ENCODE results near the gene SREBF2. TPM values are rescaled to one million over a fixed set of nuclear protein-coding genes. Genes with fewer than 3 reads are reported as not detected.

SREBF2 gene
- total and polyA plus RNA-seq, 4 experiments from 2014 or later, result 14.5 to 112 (median 66.3) TPM

GRCh38 chr22:41939981-41940831, 107.3 kb downstream of the SREBF2 start:
- POLR2A ChIA-PET (ENCODE audit: partially characterized antibody), result interaction anchor here (0.7 to 6.4 kb wide), 54 partner anchors 10 to 989 kb away, joined by 3 to 223 read pairs (median 5); partner anchors contain the start of genes ACO2, CCDC134, DESI1 and MEI1
- CTCF ChIA-PET (ENCODE audit: partially characterized antibody), result interaction anchor here (0.5 to 8.0 kb wide), 42 partner anchors 8 to 505 kb away, joined by 3 to 143 read pairs (median 5); partner anchors contain the start of genes CCDC134, MEI1, PMM1 and SNU13
- Histone ChIP-seq H3K9me3 (ENCODE audit: control insufficient read depth in 1 of 2, low read length in 2 of 2) (no peaks in the 10 kb centered on the region), H3K27ac (ENCODE audit: low read depth, low read length) (peak overlapping the region; percentile 95), H3K4me3 (ENCODE audit: low read length in 2 of 2) (peak overlapping the region in 1 of 2 donors; percentile 41), H3K36me3 (ENCODE audit: insufficient read depth, low read length) (no peaks in the 10 kb centered on the region), H3K27me3 (ENCODE audit: insufficient read depth, low read length) (no peaks in the 10 kb centered on the region), H3K4me1 (ENCODE audit: insufficient read depth, low read length) (peaks cover 34% of the 10 kb centered on the region)
- Mint-ChIP-seq H3K9me3 (peaks cover 0 to 9% (median 0%) of the 10 kb centered on the region in 8 donors), H3K4me1 (peaks cover 31 to 55% (median 40%) of the 10 kb centered on the region in 4 donors), H3K36me3 (peaks cover 0 to 7% of the 10 kb centered on the region in 2 donors), H3K27me3 (no peaks in the 10 kb centered on the region), H3K27ac (peak overlapping the region; percentile 98 to 100 (median 100)), H3K4me3 (peak overlapping the region; percentile 78 to 98 (median 92))
- peak; percentile 96 to 100 (median 99) for DNase-seq
- intact Hi-C loops (cut with micrococcal nuclease), result loop anchor here (1.0 to 5.0 kb wide), 6 partner anchors 14 to 473 kb away; partner anchors contain the start of genes ACO2, DESI1, PHF5A and SNU13

GRCh38 chr22:41940832-41941765, 108.2 kb downstream of the SREBF2 start:
- peak overlapping the region; percentile 66 to 98 (median 92) for H3K4me3 Mint-ChIP-seq
- intact Hi-C loops (cut with micrococcal nuclease), result loop anchor here (1.0 to 5.0 kb wide), 12 partner anchors 15 to 474 kb away; partner anchors contain the start of genes ACO2, CCDC134, DESI1 and PHF5A
- CTCF ChIA-PET (ENCODE audit: partially characterized antibody), result interaction anchor here (0.5 to 8.0 kb wide), 46 partner anchors 9 to 504 kb away, joined by 3 to 143 read pairs (median 4); partner anchors contain the start of genes CCDC134, MEI1, NDUFA6 and PMM1

GRCh38 chr22:41943661-41944209, 110.8 kb downstream of the SREBF2 start:
- H3K4me1 Mint-ChIP-seq, result peaks cover 27 to 60% (median 40%) of the 10 kb centered on the region in 4 donors
- Histone ChIP-seq H3K27ac (ENCODE audit: low read depth, low read length) (no peak overlapping the region), H3K9me3 (ENCODE audit: control insufficient read depth in 1 of 2, low read length in 2 of 2) (no peaks in the 10 kb centered on the region), H3K27me3 (ENCODE audit: insufficient read depth, low read length) (no peaks in the 10 kb centered on the region), H3K4me1 (ENCODE audit: insufficient read depth, low read length) (peaks cover 37% of the 10 kb centered on the region), H3K36me3 (ENCODE audit: insufficient read depth, low read length) (no peaks in the 10 kb centered on the region), H3K4me3 (ENCODE audit: low read length in 2 of 2) (no peak overlapping the region)
- ChIA-PET CTCF (ENCODE audit: partially characterized antibody) (interaction anchor here (0.7 to 6.8 kb wide), 8 partner anchors 18 to 246 kb away, joined by 3 to 143 read pairs (median 8); partner anchors contain the start of genes MEI1 and TNFRSF13C), POLR2A (ENCODE audit: partially characterized antibody) (interaction anchor here (1.0 to 1.2 kb wide), 4 partner anchors 42 to 255 kb away, joined by 3 to 6 read pairs (median 4); partner anchors contain the start of genes SNU13 and SREBF2)
- no peaks in the 10 kb centered on the region for H3K27me3 Mint-ChIP-seq
- peak overlapping the region in 3 of 8 donors; percentile 10 to 79 (median 45) for H3K4me3 Mint-ChIP-seq
- intact Hi-C loops (cut with micrococcal nuclease), result loop anchor here (5.0 kb wide), 1 partner anchor 476 kb away; the partner anchor contains the start of genes ACO2 and PHF5A
- H3K9me3 Mint-ChIP-seq, result peaks cover 0 to 9% (median 0%) of the 10 kb centered on the region in 8 donors
- peak overlapping the region in 5 of 7 donors; percentile 36 to 81 (median 57) for H3K27ac Mint-ChIP-seq
- peaks cover 0 to 9% of the 10 kb centered on the region in 2 donors for H3K36me3 Mint-ChIP-seq
- no peak for DNase-seq

More at GRCh38 chr22:41940832-41941765, 108.2 kb downstream of the SREBF2 start:
- Mint-ChIP-seq H3K9me3 (peaks cover 0 to 9% (median 0%) of the 10 kb centered on the region in 8 donors), H3K27ac (peak overlapping the region; percentile 98 to 100 (median 100)), H3K27me3 (no peaks in the 10 kb centered on the region), H3K4me1 (peaks cover 36 to 61% (median 44%) of the 10 kb centered on the region in 4 donors), H3K36me3 (peaks cover 0 to 7% of the 10 kb centered on the region in 2 donors)
- peak overlapping the region; percentile 95 for H3K27ac ChIP-seq (ENCODE audit: low read depth, low read length)
- peak; percentile 86 to 90 (median 89) for DNase-seq
- H3K27me3 ChIP-seq (ENCODE audit: insufficient read depth, low read length), result no peaks in the 10 kb centered on the region
- H3K4me1 ChIP-seq (ENCODE audit: insufficient read depth, low read length), result peaks cover 40% of the 10 kb centered on the region
- POLR2A ChIA-PET (ENCODE audit: partially characterized antibody), result interaction anchor here (0.7 to 6.4 kb wide), 50 partner anchors 9 to 989 kb away, joined by 3 to 223 read pairs (median 5); partner anchors contain the start of genes ACO2, CCDC134, DESI1 and MEI1
- H3K4me3 ChIP-seq (ENCODE audit: low read length in 2 of 2), result peak overlapping the region in 1 of 2 donors; percentile 41
- no peaks in the 10 kb centered on the region for H3K36me3 ChIP-seq (ENCODE audit: insufficient read depth, low read length)
- no peaks in the 10 kb centered on the region for H3K9me3 ChIP-seq (ENCODE audit: control insufficient read depth in 1 of 2, low read length in 2 of 2)

GRCh38 chr22:41946629-41947423, 113.9 kb downstream of the SREBF2 start, which contains the start of gene CENPM:
TSS of gene CENPM (minus strand) at chr22:41947152. CDS start at chr22:41947076, 76 bp downstream.
- peaks cover 4 to 29% (median 12%) of the 10 kb centered on the region in 4 donors for H3K4me1 Mint-ChIP-seq
- no peaks in the 10 kb centered on the region for H3K9me3 Mint-ChIP-seq
- peak within 1 kb of the TSS; percentile 84 to 87 for H3K4me3 ChIP-seq (ENCODE audit: low read length in 2 of 2)
- H3K9me3 ChIP-seq (ENCODE audit: control insufficient read depth in 1 of 2, low read length in 2 of 2), result no peaks in the 10 kb centered on the region
- no peaks in the 10 kb centered on the region for H3K27me3 ChIP-seq (ENCODE audit: insufficient read depth, low read length)
- H3K27me3 Mint-ChIP-seq, result no peaks in the 10 kb centered on the region
- H3K4me3 Mint-ChIP-seq, result peak within 1 kb of the TSS; percentile 89 to 97 (median 92)
- ChIA-PET CTCF (ENCODE audit: partially characterized antibody) (interaction anchor here (0.8 to 2.7 kb wide), 9 partner anchors 10 to 498 kb away, joined by 3 to 17 read pairs (median 5); no protein-coding TSS in a partner anchor), POLR2A (ENCODE audit: partially characterized antibody) (interaction anchor here (0.6 to 2.7 kb wide), 19 partner anchors 18 to 887 kb away, joined by 4 to 16 read pairs (median 5); partner anchors contain the start of genes CCDC134, SMDT1, SNU13 and SREBF2)
- H3K27ac Mint-ChIP-seq, result peak within 1 kb of the TSS; percentile 82 to 94 (median 89)
- no peaks in the 10 kb centered on the region for H3K36me3 ChIP-seq (ENCODE audit: insufficient read depth, low read length)
- peak; percentile 84 to 88 (median 86) for DNase-seq
- peak within 1 kb of the TSS; percentile 53 for H3K27ac ChIP-seq (ENCODE audit: low read depth, low read length)
- intact Hi-C loops (cut with micrococcal nuclease), result loop anchor here (1.0 kb wide), 1 partner anchor 10 kb away; no protein-coding TSS in a partner anchor
- H3K4me1 ChIP-seq (ENCODE audit: insufficient read depth, low read length), result peaks cover 14% of the 10 kb centered on the region
- peaks cover 0 to 2% of the 10 kb centered on the region in 2 donors for H3K36me3 Mint-ChIP-seq

GRCh38 chr22:41947424-41948080, 114.6 kb downstream of the SREBF2 start:
- ChIA-PET CTCF (ENCODE audit: partially characterized antibody) (interaction anchor here (0.6 to 2.7 kb wide), 10 partner anchors 9 to 281 kb away, joined by 3 to 17 read pairs (median 4); no protein-coding TSS in a partner anchor), POLR2A (ENCODE audit: partially characterized antibody) (interaction anchor here (0.7 to 2.7 kb wide), 12 partner anchors 22 to 497 kb away, joined by 4 to 16 read pairs (median 9); partner anchors contain the start of genes CCDC134, SMDT1, SNU13 and SREBF2)
- Mint-ChIP-seq H3K27ac (peak overlapping the region in 5 of 7 donors; percentile 87 to 91 (median 89)), H3K4me3 (peak overlapping the region; percentile 89 to 97 (median 92)), H3K9me3 (no peaks in the 10 kb centered on the region), H3K4me1 (peaks cover 4 to 28% (median 12%) of the 10 kb centered on the region in 4 donors), H3K27me3 (no peaks in the 10 kb centered on the region), H3K36me3 (peaks cover 0 to 2% of the 10 kb centered on the region in 2 donors)
- intact Hi-C loops (cut with micrococcal nuclease), result no loop called here
- Histone ChIP-seq H3K9me3 (ENCODE audit: control insufficient read depth in 1 of 2, low read length in 2 of 2) (no peaks in the 10 kb centered on the region), H3K4me1 (ENCODE audit: insufficient read depth, low read length) (peaks cover 14% of the 10 kb centered on the region), H3K27me3 (ENCODE audit: insufficient read depth, low read length) (no peaks in the 10 kb centered on the region), H3K36me3 (ENCODE audit: insufficient read depth, low read length) (no peaks in the 10 kb centered on the region), H3K4me3 (ENCODE audit: low read length in 2 of 2) (peak overlapping the region; percentile 84 to 87), H3K27ac (ENCODE audit: low read depth, low read length) (peak overlapping the region; percentile 53)
- DNase-seq, result no peak

Measured in CD4-positive, alpha-beta memory T cell (primary cell).